GM12864 (cell line): ENCODE measurements around the gene MARS2.
"Not testable (repeated sequence)": the region's sequence is repeated elsewhere in the genome, so short reads cannot be mapped to it uniquely, and the experiment has no call there.

Source experiments
- DNase-seq: peaks from one replicate; pipeline ENCODE4 v3.0.0-alpha.2; 2011; ENCODE audit warnings: low read depth
- H3K4me3 ChIP-seq: 2 replicates; pipeline ENCODE4 v1.5.1; 2011; ENCODE audit warnings: mild to moderate bottlenecking, low read depth, low read length, control low read depth
- TF ChIP-seq, protein P1 (sequence below): IDR thresholded peaks from 2 replicates; pipeline ENCODE4 v1.5.1; 2011; ENCODE audit warnings: low read depth, mild to moderate bottlenecking, moderate library complexity, low read length, control low read depth, inconsistent platforms; ENCODE audit errors: missing control alignments

Gene MARS2

DNA sequence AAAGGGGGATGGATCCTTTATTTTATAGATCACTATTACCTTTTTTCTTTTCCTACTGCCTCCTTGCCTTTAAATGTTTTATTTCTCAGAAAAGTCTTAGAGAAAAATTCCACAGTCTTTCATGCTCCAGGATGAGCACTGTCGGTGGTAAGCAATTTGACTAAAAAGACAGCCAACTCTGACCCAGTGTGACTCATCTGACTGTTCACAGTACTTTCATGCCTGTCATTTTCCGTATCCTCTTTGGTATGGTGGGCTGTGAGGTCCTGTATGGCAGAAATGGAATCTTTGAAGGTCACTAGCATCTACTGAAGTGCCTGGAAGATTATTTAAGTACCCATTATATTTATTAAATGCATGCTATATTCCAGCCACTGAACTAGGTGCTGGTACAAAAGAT, 27.7 kb upstream of the MARS2 start:
- no peak for DNase-seq
- H3K4me3 ChIP-seq = no peak overlapping the region
- TF ChIP-seq, protein P1, sequence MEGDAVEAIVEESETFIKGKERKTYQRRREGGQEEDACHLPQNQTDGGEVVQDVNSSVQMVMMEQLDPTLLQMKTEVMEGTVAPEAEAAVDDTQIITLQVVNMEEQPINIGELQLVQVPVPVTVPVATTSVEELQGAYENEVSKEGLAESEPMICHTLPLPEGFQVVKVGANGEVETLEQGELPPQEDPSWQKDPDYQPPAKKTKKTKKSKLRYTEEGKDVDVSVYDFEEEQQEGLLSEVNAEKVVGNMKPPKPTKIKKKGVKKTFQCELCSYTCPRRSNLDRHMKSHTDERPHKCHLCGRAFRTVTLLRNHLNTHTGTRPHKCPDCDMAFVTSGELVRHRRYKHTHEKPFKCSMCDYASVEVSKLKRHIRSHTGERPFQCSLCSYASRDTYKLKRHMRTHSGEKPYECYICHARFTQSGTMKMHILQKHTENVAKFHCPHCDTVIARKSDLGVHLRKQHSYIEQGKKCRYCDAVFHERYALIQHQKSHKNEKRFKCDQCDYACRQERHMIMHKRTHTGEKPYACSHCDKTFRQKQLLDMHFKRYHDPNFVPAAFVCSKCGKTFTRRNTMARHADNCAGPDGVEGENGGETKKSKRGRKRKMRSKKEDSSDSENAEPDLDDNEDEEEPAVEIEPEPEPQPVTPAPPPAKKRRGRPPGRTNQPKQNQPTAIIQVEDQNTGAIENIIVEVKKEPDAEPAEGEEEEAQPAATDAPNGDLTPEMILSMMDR = no peak

DNA sequence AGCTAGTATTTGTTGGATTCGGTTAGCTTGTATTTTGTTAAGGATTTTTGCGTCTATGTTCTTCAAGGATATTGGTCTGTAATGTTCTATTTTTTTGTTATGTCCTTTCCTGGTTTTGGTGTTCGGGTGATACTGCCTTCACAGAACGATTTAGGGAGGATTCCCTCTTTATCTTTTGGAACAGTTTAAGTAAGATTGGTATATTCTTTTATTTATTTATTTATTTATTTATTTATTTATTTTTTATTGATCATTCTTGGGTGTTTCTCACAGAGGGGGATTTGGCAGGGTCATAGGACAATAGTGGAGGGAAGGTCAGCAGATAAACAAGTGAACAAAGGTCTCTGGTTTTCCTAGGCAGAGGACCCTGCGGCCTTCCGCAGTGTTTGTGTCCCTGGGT, 10.0 kb upstream of the MARS2 start:
- H3K4me3 ChIP-seq, DNase-seq: not testable (repeated sequence)

DNA sequence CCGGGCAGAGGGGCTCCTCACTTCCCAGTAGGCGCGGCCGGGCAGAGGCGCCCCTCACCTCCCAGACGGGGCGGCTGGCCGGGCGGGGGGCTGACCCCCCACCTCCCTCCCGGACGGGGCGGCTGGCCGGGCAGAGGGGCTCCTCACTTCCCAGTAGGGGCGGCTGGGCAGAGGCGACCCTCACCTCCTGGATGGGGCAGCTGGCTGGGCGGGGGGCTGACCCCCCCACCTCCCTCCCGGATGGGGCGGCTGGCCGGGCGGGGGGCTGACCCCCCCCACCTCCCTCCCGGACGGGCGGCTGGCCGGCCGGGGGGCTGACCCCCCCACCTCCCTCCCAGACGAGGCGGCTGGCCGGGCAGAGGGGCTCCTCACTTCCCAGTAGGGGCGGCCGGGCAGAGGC, 9.2 kb upstream of the MARS2 start:
- not testable (repeated sequence) for DNase-seq, H3K4me3 ChIP-seq

DNA sequence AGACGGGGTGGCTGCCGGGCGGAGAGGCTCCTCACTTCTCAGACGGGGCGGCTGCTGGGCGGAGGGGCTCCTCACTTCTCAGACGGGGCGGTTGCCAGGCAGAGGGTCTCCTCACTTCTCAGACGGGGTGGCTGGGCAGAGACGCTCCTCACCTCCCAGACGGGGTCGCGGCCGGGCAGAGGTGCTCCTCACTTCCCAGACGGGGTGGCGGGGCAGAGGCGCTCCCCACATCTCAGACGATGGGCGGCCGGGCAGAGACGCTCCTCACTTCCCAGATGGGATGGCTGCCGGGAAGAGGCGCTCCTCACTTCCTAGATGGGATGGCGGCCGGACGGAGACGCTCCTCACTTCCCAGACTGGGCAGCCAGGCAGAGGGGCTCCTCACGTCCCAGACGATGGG, 8.6 kb upstream of the MARS2 start:
- H3K4me3 ChIP-seq, DNase-seq: not testable (repeated sequence)

DNA sequence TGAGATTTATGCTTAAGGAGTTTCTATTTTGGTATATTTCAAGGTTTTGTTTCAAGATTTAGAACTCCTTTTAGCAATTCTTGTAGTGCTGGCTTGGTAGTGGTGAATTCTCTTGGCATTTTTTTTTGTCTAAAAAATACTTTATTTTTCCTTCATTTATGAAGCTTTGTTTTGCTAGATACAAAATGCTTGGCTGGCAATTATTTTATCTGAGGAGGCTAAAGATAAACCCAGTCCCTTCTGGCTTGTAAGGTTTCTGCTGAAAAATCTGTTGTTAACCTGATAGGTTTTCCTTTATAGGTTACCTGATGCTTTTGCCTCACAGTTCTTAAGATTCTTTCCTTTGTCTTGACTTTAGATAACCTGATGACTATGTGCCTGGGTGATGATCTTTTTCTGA, 5.4 kb upstream of the MARS2 start:
- DNase-seq, H3K4me3 ChIP-seq: not testable (repeated sequence)

DNA sequence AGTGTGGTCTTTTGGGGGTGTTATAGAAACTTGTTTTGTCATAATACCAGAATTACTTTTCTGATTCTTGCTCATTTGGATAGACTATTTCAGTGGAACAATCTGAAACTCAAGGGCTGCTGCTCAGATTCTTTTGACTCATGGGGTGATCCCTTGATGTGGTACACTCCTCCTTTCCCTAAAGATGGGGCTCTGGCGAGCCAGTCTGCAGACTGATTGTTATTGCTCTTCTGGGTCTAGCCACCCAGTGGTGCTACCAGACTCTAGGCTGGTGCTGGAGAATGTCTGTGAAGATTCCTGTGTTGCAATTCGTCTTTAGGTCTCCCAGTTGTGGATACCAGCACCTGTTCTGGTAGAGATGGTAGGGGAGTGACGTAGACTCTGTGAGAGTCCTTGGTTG, 4.2 kb upstream of the MARS2 start:
- H3K4me3 ChIP-seq = no peak overlapping the region
- TF ChIP-seq, protein P1 = no peak
- DNase-seq = no peak

DNA sequence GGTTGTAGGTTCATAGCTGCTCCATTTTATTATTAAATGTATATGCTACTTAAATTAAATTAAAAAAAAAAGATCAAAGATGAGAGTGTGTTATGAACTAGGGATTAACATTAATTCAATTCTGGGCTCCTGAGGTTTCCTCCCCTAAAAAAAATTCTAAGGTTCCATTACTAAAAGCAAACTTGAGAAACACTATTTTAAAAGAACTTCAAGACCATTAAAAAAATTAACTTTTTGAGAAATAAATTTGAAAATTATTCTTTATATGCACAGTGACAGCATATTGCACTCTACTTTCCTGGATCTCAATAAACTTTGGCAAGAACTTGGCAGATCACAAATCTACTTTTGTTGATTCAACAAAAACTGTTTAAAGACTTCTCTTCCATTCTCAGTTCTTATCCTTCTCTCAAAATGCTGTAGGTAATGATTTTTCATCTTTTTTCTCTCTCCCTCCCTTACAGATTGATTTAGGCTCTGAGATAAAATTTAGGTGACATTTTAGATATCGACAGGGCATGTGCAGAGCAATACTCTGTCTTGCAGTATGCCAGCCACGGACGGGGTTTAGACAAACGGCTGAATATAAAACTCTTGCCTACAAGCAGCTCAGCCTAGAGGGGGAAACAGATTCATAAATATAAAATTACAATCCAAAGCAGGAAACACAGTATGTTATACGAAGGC, 592 bp upstream of the MARS2 start:
- TF ChIP-seq, protein P1 = no peak
- DNase-seq = no peak

DNA sequence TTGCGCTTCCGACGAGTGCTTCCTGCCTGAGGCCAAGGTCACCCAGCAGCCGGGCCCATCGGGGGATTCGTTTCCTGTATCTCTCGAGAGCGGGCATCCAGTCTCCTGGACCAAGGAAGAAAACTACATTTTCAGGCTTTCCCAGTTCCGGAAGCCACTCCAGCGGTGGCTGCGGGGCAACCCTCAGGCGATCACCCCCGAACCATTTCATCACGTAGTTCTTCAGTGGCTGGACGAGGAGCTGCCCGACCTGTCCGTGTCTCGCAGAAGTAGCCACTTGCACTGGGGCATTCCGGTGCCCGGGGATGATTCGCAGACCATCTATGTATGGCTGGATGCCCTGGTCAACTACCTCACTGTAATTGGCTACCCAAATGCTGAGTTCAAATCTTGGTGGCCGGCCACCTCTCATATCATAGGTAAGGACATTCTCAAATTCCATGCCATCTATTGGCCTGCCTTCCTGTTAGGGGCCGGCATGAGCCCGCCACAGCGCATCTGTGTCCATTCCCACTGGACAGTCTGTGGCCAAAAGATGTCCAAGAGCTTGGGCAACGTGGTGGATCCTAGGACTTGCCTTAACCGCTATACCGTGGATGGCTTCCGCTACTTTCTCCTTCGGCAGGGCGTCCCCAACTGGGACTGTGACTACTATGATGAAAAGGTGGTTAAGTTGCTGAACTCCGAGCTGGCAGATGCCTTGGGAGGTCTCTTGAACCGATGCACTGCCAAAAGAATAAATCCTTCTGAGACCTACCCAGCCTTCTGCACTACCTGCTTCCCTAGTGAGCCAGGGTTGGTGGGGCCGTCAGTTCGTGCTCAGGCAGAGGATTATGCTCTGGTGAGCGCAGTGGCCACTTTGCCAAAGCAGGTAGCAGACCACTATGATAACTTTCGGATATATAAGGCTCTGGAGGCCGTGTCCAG, 1.0 kb downstream of the MARS2 start:
- no peak for DNase-seq

More for the DNA sequence above, 592 bp upstream of the MARS2 start:
- peak overlapping the region; percentile 58 for H3K4me3 ChIP-seq

More for the DNA sequence above, 1.0 kb downstream of the MARS2 start:
- TF ChIP-seq, protein P1 = no peak
- peak overlapping the region; percentile 91 for H3K4me3 ChIP-seq
